ENCODE data around the gene PRR13.

The PRR13 gene

DNA sequence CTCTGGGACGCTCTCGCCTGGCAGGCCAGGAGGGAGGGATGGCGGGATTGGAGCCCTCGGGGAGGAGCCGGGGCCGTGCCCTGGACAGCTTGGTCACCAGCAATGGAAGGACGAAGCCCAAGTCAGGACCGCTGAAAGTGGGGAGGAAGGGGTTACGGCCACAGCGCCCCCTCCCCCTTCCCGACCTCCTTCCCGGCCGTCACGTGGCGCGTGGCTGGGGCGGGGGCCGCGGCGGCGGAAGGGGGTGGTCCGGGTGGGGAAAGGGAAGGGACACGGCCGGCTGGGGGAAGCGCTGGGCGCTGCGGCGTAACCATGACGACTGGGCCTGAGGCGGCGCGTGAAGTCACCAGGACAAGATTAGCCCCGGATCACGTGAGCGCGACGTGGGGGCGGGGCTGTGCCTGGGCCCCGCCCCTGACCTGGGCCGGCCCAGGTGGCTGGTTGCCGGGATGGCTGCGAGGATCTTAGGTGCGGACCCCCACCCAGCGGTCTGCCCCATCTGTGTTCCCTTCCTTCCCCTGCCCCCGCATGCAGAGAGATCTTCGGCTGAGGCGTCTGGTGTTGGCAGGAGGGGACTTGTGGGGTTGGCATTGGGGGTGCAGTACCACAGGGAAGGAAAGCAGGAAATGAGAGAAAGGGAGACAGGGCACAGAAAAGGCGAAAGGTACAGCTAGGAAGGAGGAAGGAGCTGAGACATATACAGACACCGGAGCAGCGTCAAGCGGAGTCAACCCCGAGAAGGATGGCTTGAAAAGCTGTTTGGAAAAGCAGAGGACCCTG lies 51.5 kb downstream of the PRR13 start:
- peak; percentile 67 to 75 for DNase-seq (ENCODE audit: low read depth in 2 of 2)

DNA sequence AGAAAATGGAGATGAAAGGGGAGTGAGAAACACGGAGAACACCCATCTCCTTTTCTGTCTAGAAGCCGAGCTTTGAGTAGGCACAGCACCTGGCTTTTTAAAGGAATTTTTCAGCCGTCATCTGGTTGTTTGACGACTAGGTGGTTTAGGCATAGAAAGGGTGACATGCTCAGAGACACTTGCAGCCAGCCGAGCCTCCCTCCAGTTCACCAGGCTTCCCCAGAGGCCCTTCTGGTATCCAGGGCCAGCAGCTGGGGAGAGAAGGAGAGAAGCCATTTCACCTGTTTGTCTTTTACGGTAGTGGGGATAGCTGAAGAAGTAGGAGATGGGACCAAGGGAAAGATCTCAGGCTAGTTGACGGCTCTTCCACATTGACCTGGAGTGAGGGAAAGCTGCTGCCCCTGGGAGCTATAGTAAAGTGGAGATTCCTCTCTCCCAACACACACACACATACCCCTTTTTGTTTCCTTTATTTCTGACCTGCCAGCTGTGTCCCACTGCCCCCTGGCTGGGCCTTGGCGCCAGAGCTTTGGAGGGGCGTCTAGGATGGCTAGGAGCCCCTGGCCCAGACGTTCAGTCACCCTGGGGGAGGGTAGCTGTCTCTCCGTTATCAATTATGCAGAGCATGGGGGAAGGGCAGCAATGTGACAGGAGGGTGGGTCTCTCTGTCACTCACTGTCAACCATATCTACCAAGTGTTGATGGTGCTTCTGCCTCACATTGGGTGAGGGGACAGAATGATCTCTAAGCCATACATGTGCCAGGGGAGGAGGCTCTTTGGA lies 52.3 kb downstream of the PRR13 start:
- DNase-seq (ENCODE audit: low read depth in 2 of 2): no peak
